Coronary artery (tissue), 2 donors: Measurements from ENCODE around the gene PLCH1.
A peak's percentile ranks its signal among the peaks of the same experiment; 100 is the strongest.

ENCODE experiments used
- DNase-seq: peaks from one replicate; pipeline ENCODE4 v3.0.0-alpha.2; 2017; ENCODE audit warnings: low spot score
- H3K27ac ChIP-seq, 2 donors: fragments of 200-600 bp; sonication (generic); one replicate each; pipeline ENCODE4 v1.5.1; 2016 to 2019
- H3K4me3 ChIP-seq: fragments of 200-600 bp; sonication (generic); 2 replicates; pipeline ENCODE4 v1.5.1; 2016; ENCODE audit warnings: mild to moderate bottlenecking, moderate library complexity
- TF ChIP-seq, protein P1 (sequence below): fragments of 200-600 bp; sonication (generic); IDR thresholded peaks from one replicate; pipeline ENCODE4 v1.5.1; 2019; ENCODE audit warnings: antibody characterized with exemption

The PLCH1 gene, protein sequence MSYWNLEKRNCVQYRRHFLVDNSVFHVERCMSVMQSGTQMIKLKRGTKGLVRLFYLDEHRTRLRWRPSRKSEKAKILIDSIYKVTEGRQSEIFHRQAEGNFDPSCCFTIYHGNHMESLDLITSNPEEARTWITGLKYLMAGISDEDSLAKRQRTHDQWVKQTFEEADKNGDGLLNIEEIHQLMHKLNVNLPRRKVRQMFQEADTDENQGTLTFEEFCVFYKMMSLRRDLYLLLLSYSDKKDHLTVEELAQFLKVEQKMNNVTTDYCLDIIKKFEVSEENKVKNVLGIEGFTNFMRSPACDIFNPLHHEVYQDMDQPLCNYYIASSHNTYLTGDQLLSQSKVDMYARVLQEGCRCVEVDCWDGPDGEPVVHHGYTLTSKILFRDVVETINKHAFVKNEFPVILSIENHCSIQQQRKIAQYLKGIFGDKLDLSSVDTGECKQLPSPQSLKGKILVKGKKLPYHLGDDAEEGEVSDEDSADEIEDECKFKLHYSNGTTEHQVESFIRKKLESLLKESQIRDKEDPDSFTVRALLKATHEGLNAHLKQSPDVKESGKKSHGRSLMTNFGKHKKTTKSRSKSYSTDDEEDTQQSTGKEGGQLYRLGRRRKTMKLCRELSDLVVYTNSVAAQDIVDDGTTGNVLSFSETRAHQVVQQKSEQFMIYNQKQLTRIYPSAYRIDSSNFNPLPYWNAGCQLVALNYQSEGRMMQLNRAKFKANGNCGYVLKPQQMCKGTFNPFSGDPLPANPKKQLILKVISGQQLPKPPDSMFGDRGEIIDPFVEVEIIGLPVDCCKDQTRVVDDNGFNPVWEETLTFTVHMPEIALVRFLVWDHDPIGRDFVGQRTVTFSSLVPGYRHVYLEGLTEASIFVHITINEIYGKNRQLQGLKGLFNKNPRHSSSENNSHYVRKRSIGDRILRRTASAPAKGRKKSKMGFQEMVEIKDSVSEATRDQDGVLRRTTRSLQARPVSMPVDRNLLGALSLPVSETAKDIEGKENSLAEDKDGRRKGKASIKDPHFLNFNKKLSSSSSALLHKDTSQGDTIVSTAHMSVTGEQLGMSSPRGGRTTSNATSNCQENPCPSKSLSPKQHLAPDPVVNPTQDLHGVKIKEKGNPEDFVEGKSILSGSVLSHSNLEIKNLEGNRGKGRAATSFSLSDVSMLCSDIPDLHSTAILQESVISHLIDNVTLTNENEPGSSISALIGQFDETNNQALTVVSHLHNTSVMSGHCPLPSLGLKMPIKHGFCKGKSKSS (N-terminal part only)

DNA sequence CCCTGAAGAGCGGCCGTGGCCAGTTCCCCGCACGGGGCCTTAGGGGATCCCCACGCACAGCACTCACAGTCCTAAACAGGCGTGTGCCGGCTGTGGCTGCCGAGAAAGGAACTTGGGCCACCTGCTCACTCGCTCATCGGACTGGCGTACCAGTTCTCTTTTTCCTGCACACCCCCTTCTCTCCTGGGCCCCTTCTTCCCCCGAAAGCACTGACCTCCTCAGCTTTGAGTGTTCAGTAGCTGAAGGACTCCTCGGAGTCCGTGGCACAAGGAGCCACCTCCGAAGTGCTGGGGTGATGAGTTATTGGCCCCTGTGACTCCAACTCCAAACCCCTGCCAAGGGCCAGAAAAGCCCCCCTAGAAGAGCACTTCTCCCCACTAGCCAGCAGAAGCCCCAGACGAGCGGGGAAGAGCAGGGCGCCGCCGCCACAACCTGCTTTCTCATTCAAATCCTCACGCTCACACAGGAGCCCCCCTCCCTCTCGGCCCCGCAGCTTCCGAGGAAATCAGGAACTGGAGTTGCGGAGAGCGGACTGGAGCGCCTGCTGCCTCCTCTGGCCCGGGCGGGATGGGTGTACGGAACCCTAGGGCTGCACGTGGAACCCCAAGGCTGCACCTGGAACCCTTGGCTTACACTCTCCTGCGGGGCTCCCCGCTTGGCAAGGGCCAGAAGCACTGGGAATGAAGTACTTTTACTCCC lies at the start of gene PLCH1:
Gene PLCH1, minus strand, starts transcription at position 446 of the 699 bp plus-strand sequence. CDS start 40,847 bp downstream, outside the sequence.
- DNase-seq: peak; percentile 77
- Histone ChIP-seq H3K4me3 (peak within 1 kb of the TSS; percentile 75), H3K27ac (no peak within 1 kb of the TSS)
- TF ChIP-seq, protein P1, sequence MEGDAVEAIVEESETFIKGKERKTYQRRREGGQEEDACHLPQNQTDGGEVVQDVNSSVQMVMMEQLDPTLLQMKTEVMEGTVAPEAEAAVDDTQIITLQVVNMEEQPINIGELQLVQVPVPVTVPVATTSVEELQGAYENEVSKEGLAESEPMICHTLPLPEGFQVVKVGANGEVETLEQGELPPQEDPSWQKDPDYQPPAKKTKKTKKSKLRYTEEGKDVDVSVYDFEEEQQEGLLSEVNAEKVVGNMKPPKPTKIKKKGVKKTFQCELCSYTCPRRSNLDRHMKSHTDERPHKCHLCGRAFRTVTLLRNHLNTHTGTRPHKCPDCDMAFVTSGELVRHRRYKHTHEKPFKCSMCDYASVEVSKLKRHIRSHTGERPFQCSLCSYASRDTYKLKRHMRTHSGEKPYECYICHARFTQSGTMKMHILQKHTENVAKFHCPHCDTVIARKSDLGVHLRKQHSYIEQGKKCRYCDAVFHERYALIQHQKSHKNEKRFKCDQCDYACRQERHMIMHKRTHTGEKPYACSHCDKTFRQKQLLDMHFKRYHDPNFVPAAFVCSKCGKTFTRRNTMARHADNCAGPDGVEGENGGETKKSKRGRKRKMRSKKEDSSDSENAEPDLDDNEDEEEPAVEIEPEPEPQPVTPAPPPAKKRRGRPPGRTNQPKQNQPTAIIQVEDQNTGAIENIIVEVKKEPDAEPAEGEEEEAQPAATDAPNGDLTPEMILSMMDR: no peak

DNA sequence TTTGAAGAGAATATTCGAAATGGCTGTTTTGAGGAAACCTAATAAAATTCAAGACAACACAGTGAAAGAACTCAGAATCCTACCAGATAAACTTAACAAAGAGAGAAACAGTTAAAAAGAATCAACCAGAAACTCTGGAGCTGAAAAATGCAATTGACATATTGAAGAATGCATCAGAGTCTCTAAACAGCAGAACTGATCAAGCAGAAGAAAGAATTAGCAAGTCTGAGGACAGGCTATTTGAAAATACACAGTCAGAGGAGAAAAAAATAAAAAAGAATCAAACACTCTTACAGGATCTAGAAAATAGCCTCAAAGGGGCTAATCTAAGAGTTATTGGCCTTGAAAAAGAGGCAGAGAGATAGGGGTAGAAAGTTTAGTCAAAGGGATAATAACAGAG lies 47.7 kb upstream of the PLCH1 start:
- TF ChIP-seq, protein P1: no peak
- H3K4me3 ChIP-seq: no peak overlapping the region
- no peak for DNase-seq

DNA sequence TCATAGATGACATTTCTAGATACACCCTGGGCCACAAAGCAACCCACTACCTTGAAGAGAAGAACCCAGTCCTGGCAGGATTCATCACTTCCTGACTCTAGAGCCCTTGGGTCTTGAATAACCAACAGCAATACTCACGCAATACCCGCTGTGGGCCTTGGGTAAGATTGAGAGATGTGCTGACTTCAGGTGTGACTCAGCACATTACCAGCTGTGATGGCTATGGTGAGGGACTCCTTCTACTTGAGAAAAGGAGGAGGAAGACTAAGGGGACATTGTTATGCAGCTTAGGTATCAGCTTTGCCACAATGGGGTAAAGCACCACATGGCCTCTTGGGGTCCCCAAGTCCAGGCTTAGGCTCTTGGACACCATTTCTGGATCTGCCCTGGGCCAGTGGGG lies 46.3 kb upstream of the PLCH1 start:
- no peak overlapping the region for H3K27ac ChIP-seq
- no peak for DNase-seq
- no peak overlapping the region for H3K4me3 ChIP-seq
- TF ChIP-seq, protein P1: no peak

More for the DNA sequence above, 47.7 kb upstream of the PLCH1 start:
- H3K27ac ChIP-seq: no peak overlapping the region

DNA sequence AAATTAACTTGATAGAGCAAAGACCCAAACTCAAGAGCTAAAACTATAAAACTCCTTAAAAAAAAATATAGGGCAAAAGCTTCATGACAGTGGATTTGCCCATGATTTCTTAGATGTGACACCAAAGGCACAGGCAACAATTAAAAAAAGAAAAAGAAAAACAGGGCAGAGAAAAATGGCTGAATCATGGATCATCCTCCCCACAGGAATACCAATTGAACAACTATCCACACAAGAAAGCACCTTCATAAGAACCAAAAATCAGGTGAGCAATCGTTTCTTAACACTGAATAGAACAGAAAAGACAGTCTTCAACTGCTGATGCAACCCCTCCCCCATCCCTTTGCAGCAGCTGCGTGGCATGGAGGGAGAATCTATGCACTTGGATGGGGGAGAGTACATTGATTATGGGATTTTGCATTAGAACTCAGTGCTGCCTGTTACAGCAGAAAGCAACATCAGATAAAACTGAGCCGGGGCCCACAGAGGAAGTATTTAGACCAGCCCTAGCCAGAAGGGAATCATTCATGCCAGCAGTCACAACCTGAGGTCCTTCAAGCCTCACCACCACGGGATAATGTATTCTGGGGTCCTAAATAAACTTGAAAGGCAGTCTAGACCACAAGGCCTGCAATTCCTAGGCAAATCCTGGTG lies 45.5 kb upstream of the PLCH1 start:
- no peak for DNase-seq
- Histone ChIP-seq H3K4me3 (no peak overlapping the region), H3K27ac (no peak overlapping the region)
- TF ChIP-seq, protein P1: no peak

DNA sequence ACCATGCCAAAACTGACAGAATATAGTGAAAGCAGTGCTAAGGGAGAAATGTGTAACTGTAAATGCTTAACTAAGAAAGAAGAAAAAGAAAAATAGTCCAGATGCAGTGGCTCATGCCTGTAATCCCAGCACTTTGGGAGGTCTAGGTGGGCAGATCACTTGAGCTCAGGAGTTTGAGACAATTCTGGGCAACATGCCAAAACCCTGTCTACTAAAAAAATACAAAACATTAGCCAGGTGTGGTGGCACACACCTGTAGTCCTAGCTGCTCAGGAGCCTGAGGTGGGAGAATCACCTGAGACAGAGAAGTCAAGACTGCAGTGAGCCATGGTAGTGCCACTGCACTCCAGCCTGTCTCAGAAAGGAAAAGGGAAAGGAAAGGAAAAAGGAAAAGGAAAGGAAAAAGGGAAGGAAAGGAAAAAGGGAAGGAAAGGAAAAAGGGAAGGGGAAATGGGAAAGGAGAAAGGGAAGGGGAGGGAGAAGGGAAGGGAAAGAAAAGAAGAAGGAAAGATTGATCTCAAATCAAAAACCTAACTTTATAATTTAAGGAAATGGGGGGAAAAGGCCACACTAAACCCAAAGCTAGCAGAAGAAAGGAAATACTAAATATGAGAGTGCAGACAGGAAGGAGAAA lies 40.9 kb upstream of the PLCH1 start:
- H3K4me3 ChIP-seq: no peak overlapping the region
- no peak for DNase-seq
- no peak overlapping the region for H3K27ac ChIP-seq
- TF ChIP-seq, protein P1: no peak
